Motor neuron (in vitro differentiated cells): ENCODE results near the gene DOCK4. TPM values are rescaled to one million over a fixed set of nuclear protein-coding genes. Genes with fewer than 3 reads are reported as not detected.

Experiments
- ATAC-seq, 8 experiments: fragments of 200-7000 bp; cut with Tn5 transposase; replicated peaks in 6 of 8; 2 replicates each; pipeline ENCODE4 v1.8.0; 2021; ENCODE audit warnings: mild to moderate bottlenecking in 8 of 8, moderate library complexity in 8 of 8
- H3K27ac ChIP-seq, 2 donors: fragments of 250-450 bp; sonication (Bioruptor Pico); 2 replicates each; pipeline ENCODE4 v1.9.0; 2021; ENCODE audit warnings: antibody characterized with exemption in 2 of 2, mild to moderate bottlenecking in 2 of 2, moderate library complexity in 1 of 2
- H3K4me1 ChIP-seq, 2 donors: fragments of 250-450 bp; sonication (Bioruptor Pico); replicated peaks in 1 of 2; 2 replicates each; pipeline ENCODE4 v1.6.1; 2021; ENCODE audit warnings: antibody characterized with exemption in 2 of 2, mild to moderate bottlenecking in 2 of 2, moderate library complexity in 1 of 2
- H3K4me3 ChIP-seq, 5 donors: fragments of 250-450 bp; sonication (Bioruptor Pico); 2 replicates each; pipeline ENCODE4 v1.9.0; 2021; ENCODE audit warnings: antibody characterized with exemption in 5 of 5, mild to moderate bottlenecking in 5 of 5, moderate library complexity in 4 of 5
- WGBS, 10 experiments: fragments of 450-650 bp; shearing (Covaris generic); methylation state at CpG; one replicate each; pipeline ENCODE4 v1.0.0; 2022; 5-methylcytosine and 5-hydroxymethylcytosine counted together
- in situ Hi-C, 9 experiments: fragments of 400-800 bp; cut with MboI; loops; one replicate each; pipeline ENCODE4 v1.15.0; 2021; ENCODE audit warnings: low sequenced_read_pairs in 9 of 9, low pct_unique_long_range_greater_than_20kb in 2 of 9; ENCODE audit not compliant: unreplicated experiment in 9 of 9
- total RNA-seq, 8 experiments: library from RNA; unstranded; fragments of 300-600 nt; gene quantifications; 2 replicates each; pipeline versions ENCODE4 v1.2.3 to v1.2.4, GENCODE V29; 2022

Gene DOCK4
- total RNA-seq, 8 experiments from 2014 or later: 8.1 to 27.3 (median 20.6) TPM

- 74 to 100% (median 86%) methylated on average over 1 to 5 of the region's 5 CpGs; no CpG with 5 or more reads in 1 of the 10 experiments for WGBS, 10 experiments
- in situ Hi-C loops: loop anchor here in 5 of 9 experiments (25.0 kb wide), 4 partner anchors 91 to 1941 kb away; no protein-coding TSS in a partner anchor
- Histone ChIP-seq H3K4me1 (no peaks in the 10 kb centered on the region), H3K4me3 (no peak overlapping the region), H3K27ac (no peak overlapping the region)
- no peak for ATAC-seq
These were observed 434.6 kb downstream of the DOCK4 start for GRCh38 chr7:111771638-111772037.

- in situ Hi-C loops: loop anchor here in 5 of 9 experiments (25.0 kb wide), 4 partner anchors 92 to 1942 kb away; no protein-coding TSS in a partner anchor
- ATAC-seq: no peak
- 20 to 83% (median 77%) methylated on average over 1 to 2 of the region's 2 CpGs; no CpG with 5 or more reads in 3 of the 10 experiments for WGBS, 10 experiments
- no peaks in the 10 kb centered on the region for H3K4me1 ChIP-seq
- no peak overlapping the region for H3K4me3 ChIP-seq
- no peak overlapping the region for H3K27ac ChIP-seq
These were observed 436.1 kb downstream of the DOCK4 start for GRCh38 chr7:111770116-111770515.

- in situ Hi-C loops: loop anchor here in 5 of 9 experiments (10.0 to 25.0 kb wide), 5 partner anchors 89 to 1946 kb away; no protein-coding TSS in a partner anchor
- Histone ChIP-seq H3K27ac (no peak overlapping the region), H3K4me3 (no peak overlapping the region), H3K4me1 (no peaks in the 10 kb centered on the region)
- no peak for ATAC-seq
- 15 to 96% (median 63%) methylated on average over 2 to 6 of the region's 6 CpGs for WGBS, 10 experiments
These were observed 440.2 kb downstream of the DOCK4 start for GRCh38 chr7:111765751-111766643.

GRCh38 chr7:111763221-111763801 is 442.9 kb downstream of the DOCK4 start:
- WGBS, 10 experiments: 0 to 67% (median 25%) methylated on average over 1 to 3 of the region's 3 CpGs; no CpG with 5 or more reads in 1 of the 10 experiments
- in situ Hi-C loops: loop anchor here in 5 of 9 experiments (10.0 to 25.0 kb wide), 5 partner anchors 91 to 1949 kb away; no protein-coding TSS in a partner anchor
- ATAC-seq: peak; percentile 68 to 93 (median 78)

GRCh38 chr7:111762799-111763198 is 443.4 kb downstream of the DOCK4 start:
- WGBS, 10 experiments: 29 to 100% (median 90%) methylated on average over 1 to 5 of the region's 5 CpGs; no CpG with 5 or more reads in 1 of the 10 experiments
- no peak for ATAC-seq
- H3K4me3 ChIP-seq: no peak overlapping the region
- H3K27ac ChIP-seq: no peak overlapping the region
- in situ Hi-C loops: loop anchor here in 5 of 9 experiments (10.0 to 25.0 kb wide), 5 partner anchors 92 to 1950 kb away; no protein-coding TSS in a partner anchor
- no peaks in the 10 kb centered on the region for H3K4me1 ChIP-seq

More at GRCh38 chr7:111763221-111763801, 442.9 kb downstream of the DOCK4 start:
- Histone ChIP-seq H3K27ac (no peak overlapping the region), H3K4me1 (no peaks in the 10 kb centered on the region), H3K4me3 (no peak overlapping the region)

- no peaks in the 10 kb centered on the region for H3K4me1 ChIP-seq
- no peak overlapping the region for H3K4me3 ChIP-seq
- no peak overlapping the region for H3K27ac ChIP-seq
- in situ Hi-C loops: loop anchor here in 5 of 9 experiments (10.0 to 25.0 kb wide), 5 partner anchors 93 to 1950 kb away; no protein-coding TSS in a partner anchor
- no peak for ATAC-seq
These were observed 444.0 kb downstream of the DOCK4 start for GRCh38 chr7:111762211-111762610.

GRCh38 chr7:111760043-111760442 is 446.2 kb downstream of the DOCK4 start:
- H3K4me1 ChIP-seq: no peaks in the 10 kb centered on the region
- H3K27ac ChIP-seq: no peak overlapping the region
- in situ Hi-C loops: loop anchor here in 5 of 9 experiments (10.0 to 25.0 kb wide), 5 partner anchors 95 to 1952 kb away; no protein-coding TSS in a partner anchor
- 84 to 100% (median 91%) methylated on average over 1 to 8 of the region's 8 CpGs; no CpG with 5 or more reads in 1 of the 10 experiments for whole genome bisulfite sequencing, 10 experiments
- no peak for ATAC-seq
- H3K4me3 ChIP-seq: no peak overlapping the region

GRCh38 chr7:111758332-111758731 is 447.9 kb downstream of the DOCK4 start:
- H3K27ac ChIP-seq: no peak overlapping the region
- no peaks in the 10 kb centered on the region for H3K4me1 ChIP-seq
- H3K4me3 ChIP-seq: no peak overlapping the region
- ATAC-seq: peak in 1 of 8 experiments; percentile 46
- WGBS, 10 experiments: 59 to 89% (median 75%) methylated on average over 1 to 5 of the region's 5 CpGs; no CpG with 5 or more reads in 2 of the 10 experiments
- in situ Hi-C loops: loop anchor here in 5 of 9 experiments (25.0 kb wide), 4 partner anchors 104 to 1954 kb away; no protein-coding TSS in a partner anchor

GRCh38 chr7:111756687-111757178 is 449.5 kb downstream of the DOCK4 start:
- WGBS, 10 experiments: 40 to 96% (median 52%) methylated on average over 4 to 11 of the region's 11 CpGs; no CpG with 5 or more reads in 3 of the 10 experiments
- Histone ChIP-seq H3K4me3 (peak overlapping the region in 1 of 5 donors; percentile 9), H3K4me1 (no peaks in the 10 kb centered on the region), H3K27ac (peak overlapping the region; percentile 4 to 34)
- in situ Hi-C loops: loop anchor here in 5 of 9 experiments (25.0 kb wide), 4 partner anchors 106 to 1956 kb away; no protein-coding TSS in a partner anchor
- ATAC-seq: peak in 6 of 8 experiments; percentile 62 to 97 (median 96)

GRCh38 chr7:111755383-111755782 is 450.8 kb downstream of the DOCK4 start:
- ATAC-seq: no peak
- in situ Hi-C loops: loop anchor here in 5 of 9 experiments (25.0 kb wide), 4 partner anchors 107 to 1957 kb away; no protein-coding TSS in a partner anchor
- Histone ChIP-seq H3K4me1 (no peaks in the 10 kb centered on the region), H3K4me3 (no peak overlapping the region), H3K27ac (no peak overlapping the region)
- 59 to 100% (median 94%) methylated on average over 1 to 6 of the region's 6 CpGs; no CpG with 5 or more reads in 1 of the 10 experiments for WGBS, 10 experiments

GRCh38 chr7:111753968-111754367 is 452.2 kb downstream of the DOCK4 start:
- Histone ChIP-seq H3K27ac (no peak overlapping the region), H3K4me3 (no peak overlapping the region), H3K4me1 (no peaks in the 10 kb centered on the region)
- 67 to 100% (median 100%) methylated on average over 1 to 3 of the region's 3 CpGs; no CpG with 5 or more reads in 1 of the 10 experiments for WGBS, 10 experiments
- in situ Hi-C loops: loop anchor here in 5 of 9 experiments (25.0 kb wide), 4 partner anchors 108 to 1958 kb away; no protein-coding TSS in a partner anchor
- no peak for ATAC-seq

- WGBS, 10 experiments: 0 to 100% (median 21%) methylated on average over 1 to 4 of the region's 4 CpGs; no CpG with 5 or more reads in 2 of the 10 experiments
- Histone ChIP-seq H3K27ac (no peak overlapping the region), H3K4me1 (no peaks in the 10 kb centered on the region), H3K4me3 (no peak overlapping the region)
- in situ Hi-C loops: loop anchor here in 5 of 9 experiments (25.0 kb wide), 4 partner anchors 110 to 1960 kb away; no protein-coding TSS in a partner anchor
- ATAC-seq: peak in 3 of 8 experiments; percentile 87 to 88 (median 87)
These were observed 454.1 kb downstream of the DOCK4 start for GRCh38 chr7:111752022-111752582.
